DMS153 (cell line): ENCODE results near the gene TUBGCP2.

Experiments used
- DNase-seq: peaks from one replicate; lab custom pipeline; 2025; lab: John Stamatoyannopoulos, UW

Gene TUBGCP2

GRCh38 chr10:133306097-133306476, 2.6 kb downstream of the TUBGCP2 start:
- no peak for DNase-seq

- no peak for DNase-seq
Observed at GRCh38 chr10:133303206-133303605, 5.5 kb downstream of the TUBGCP2 start.

- no peak for DNase-seq
Observed at GRCh38 chr10:133302230-133302629, 6.4 kb downstream of the TUBGCP2 start.

- DNase-seq = no peak
Observed at GRCh38 chr10:133299738-133300137, 8.9 kb downstream of the TUBGCP2 start.

- no peak for DNase-seq
Observed at GRCh38 chr10:133299224-133299623, 9.4 kb downstream of the TUBGCP2 start.

GRCh38 chr10:133298466-133298865, 10.2 kb downstream of the TUBGCP2 start:
- no peak for DNase-seq

- DNase-seq = no peak
Observed at GRCh38 chr10:133297504-133297903, 11.2 kb downstream of the TUBGCP2 start.

- DNase-seq = no peak
Observed at GRCh38 chr10:133295426-133296320, 13.0 kb downstream of the TUBGCP2 start.

- DNase-seq = no peak
Observed at GRCh38 chr10:133294189-133294588, 14.5 kb downstream of the TUBGCP2 start.

- no peak for DNase-seq
Observed at GRCh38 chr10:133293810-133294119, 14.9 kb downstream of the TUBGCP2 start.

GRCh38 chr10:133292919-133293809, 15.5 kb downstream of the TUBGCP2 start:
- DNase-seq = no peak

- DNase-seq = no peak
Observed at GRCh38 chr10:133289761-133290160, 18.9 kb downstream of the TUBGCP2 start.

GRCh38 chr10:133287832-133288500, 20.7 kb downstream of the TUBGCP2 start:
- no peak for DNase-seq

GRCh38 chr10:133286366-133286765, 22.3 kb downstream of the TUBGCP2 start:
- DNase-seq = no peak

GRCh38 chr10:133285217-133285616, 23.5 kb downstream of the TUBGCP2 start:
- no peak for DNase-seq

GRCh38 chr10:133283931-133284330, 24.7 kb downstream of the TUBGCP2 start:
- DNase-seq = no peak

- no peak for DNase-seq
Observed at GRCh38 chr10:133282846-133283390, 25.8 kb downstream of the TUBGCP2 start.

- DNase-seq = no peak
Observed at GRCh38 chr10:133281628-133282372, 26.9 kb downstream of the TUBGCP2 start.

GRCh38 chr10:133281084-133281483, 27.6 kb downstream of the TUBGCP2 start:
- DNase-seq = no peak

- DNase-seq = no peak
Observed at GRCh38 chr10:133280391-133281059, 28.1 kb downstream of the TUBGCP2 start.
